ENCODE results near the gene B3GNT8. TPM values are rescaled to one million over a fixed set of nuclear protein-coding genes. Genes with fewer than 3 reads are reported as not detected.

The B3GNT8 gene
- total RNA-seq, 1 experiment from 2014 or later = not detected

DNA sequence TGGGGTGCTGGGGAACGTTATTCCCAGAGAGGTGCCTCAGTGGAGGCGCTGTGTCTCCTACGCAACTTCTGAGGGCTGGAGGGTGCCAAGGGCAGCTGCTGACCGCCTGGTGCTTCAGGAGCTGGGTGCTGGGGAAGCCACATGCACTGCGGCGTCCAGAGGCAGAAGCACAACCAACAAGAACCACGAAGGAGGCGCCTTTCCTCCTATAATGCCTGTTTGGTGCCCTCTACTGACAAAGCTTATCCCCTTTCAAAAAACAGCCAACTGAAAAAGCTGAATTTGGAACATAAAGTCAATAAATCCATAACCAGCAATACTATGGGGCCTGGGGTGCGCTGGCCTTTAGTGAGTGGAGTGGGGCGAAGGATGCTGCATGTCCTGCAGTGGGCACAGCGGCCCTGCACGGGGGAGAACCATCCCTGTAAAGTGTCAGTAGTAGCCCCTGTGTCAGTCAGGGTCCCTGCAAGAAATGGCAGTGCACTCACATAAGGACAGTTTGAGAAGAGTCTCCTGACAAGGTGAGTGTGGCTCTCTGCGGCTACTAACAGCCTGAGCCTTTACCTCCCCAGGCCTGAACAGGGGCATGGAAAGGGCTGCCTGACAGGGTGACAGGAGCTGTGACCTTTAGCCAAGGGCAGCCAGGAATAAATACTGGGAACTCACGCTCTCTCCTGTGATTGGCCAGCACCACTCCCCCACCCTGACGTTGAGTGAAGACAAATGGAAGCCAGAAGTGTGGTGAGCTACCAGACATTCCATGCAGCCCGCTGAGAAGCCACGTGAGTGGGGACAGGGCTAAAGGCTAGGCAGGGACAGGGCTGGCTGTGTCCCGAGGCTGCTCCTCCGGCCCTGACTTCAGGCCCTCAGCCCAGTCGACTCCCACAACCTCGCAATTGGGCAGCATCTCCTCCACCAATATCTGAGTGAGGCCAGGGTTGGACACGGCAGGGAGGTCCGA, 4.5 kb upstream of the B3GNT8 start:
- ChIA-PET POLR2A (no interaction called here), CTCF (interaction anchor here (0.6 to 1.6 kb wide), 4 partner anchors 8 to 227 kb away, joined by 3 to 5 read pairs (median 3); partner anchors contain the start of gene DMAC2), RAD21 (ENCODE audit: low non-redundant PET in 1 of 2, low total read pairs in 2 of 2, uncharacterized antibody in 2 of 2, unreplicated experiment in 2 of 2) (no interaction called here)
- Histone ChIP-seq H3K4me2 (ENCODE audit: low read length) (no peak overlapping the region), H3K9me2 (ENCODE audit: insufficient read depth) (no peaks in the 10 kb centered on the region), H3K27ac (ENCODE audit: low read depth, low read length) (no peak overlapping the region), H3K9me3 (ENCODE audit: control insufficient read depth in 1 of 2, insufficient read depth in 1 of 2, low read depth in 1 of 2, low read length in 2 of 2) (no peaks in the 10 kb centered on the region), H3K9ac (ENCODE audit: low read length) (no peak overlapping the region), H3K36me3 (ENCODE audit: control insufficient read depth in 1 of 2, insufficient read depth in 2 of 2, low read length in 2 of 2) (peaks cover 0 to 18% of the 10 kb centered on the region in 2 experiments; a peak in 2 of 4 replicates), H3K4me3 (replicated peaks in 1 of 2; ENCODE audit: low read depth in 1 of 2, low read length in 2 of 2) (no peak overlapping the region), H2AFZ (ENCODE audit: low read depth, low read length, poor library complexity, severe bottlenecking) (no peak overlapping the region), H3K27me3 (ENCODE audit: insufficient read depth, low read length) (no peaks in the 10 kb centered on the region), H3K4me1 (ENCODE audit: control insufficient read depth in 1 of 2, insufficient read depth in 2 of 2, low read length in 2 of 2) (peaks cover 0 to 5% of the 10 kb centered on the region in 2 experiments; a peak in 2 of 4 replicates), H3K79me2 (ENCODE audit: insufficient read depth, low read length) (0 out of 2 replicates have a peak, but pooled peaks cover 2% of the 10 kb centered on the region), H4K20me1 (ENCODE audit: insufficient read depth) (no peaks in the 10 kb centered on the region)
- TSS peak; percentile 32 for BruUV-seq (replicated peaks)
- intact Hi-C loops (cut with micrococcal nuclease) = no loop called here
- TF ChIP-seq, protein P1, sequence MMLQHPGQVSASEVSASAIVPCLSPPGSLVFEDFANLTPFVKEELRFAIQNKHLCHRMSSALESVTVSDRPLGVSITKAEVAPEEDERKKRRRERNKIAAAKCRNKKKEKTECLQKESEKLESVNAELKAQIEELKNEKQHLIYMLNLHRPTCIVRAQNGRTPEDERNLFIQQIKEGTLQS (IDR thresholded peaks at IDR 0.05) = no peak
- no peak for TF ChIP-seq POLR2A (IDR thresholded peaks at IDR 0.05; ENCODE audit: borderline replicate concordance, extremely low read depth, insufficient read depth, insufficient read length)
- TF ChIP-seq, protein P2, sequence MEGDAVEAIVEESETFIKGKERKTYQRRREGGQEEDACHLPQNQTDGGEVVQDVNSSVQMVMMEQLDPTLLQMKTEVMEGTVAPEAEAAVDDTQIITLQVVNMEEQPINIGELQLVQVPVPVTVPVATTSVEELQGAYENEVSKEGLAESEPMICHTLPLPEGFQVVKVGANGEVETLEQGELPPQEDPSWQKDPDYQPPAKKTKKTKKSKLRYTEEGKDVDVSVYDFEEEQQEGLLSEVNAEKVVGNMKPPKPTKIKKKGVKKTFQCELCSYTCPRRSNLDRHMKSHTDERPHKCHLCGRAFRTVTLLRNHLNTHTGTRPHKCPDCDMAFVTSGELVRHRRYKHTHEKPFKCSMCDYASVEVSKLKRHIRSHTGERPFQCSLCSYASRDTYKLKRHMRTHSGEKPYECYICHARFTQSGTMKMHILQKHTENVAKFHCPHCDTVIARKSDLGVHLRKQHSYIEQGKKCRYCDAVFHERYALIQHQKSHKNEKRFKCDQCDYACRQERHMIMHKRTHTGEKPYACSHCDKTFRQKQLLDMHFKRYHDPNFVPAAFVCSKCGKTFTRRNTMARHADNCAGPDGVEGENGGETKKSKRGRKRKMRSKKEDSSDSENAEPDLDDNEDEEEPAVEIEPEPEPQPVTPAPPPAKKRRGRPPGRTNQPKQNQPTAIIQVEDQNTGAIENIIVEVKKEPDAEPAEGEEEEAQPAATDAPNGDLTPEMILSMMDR (IDR thresholded peaks at IDR 0.05 in 2 of 3, conservative IDR thresholded peaks at IDR 0.05 in 1 of 3; ENCODE audit: borderline replicate concordance in 1 of 3, insufficient read depth in 1 of 3, low read depth in 2 of 3, low read length in 2 of 3) = peak; percentile 29 to 39 (median 38); a peak in 4 of 6 replicates
- TF ChIP-seq RAD21 (IDR thresholded peaks at IDR 0.05; ENCODE audit: low read depth) = peak; percentile 52
- TF ChIP-seq JUND (IDR thresholded peaks at IDR 0.05) = no peak
- ATAC-seq = peak; percentile 26; the same call in 1 of the 2 replicates
- DNase-seq (ENCODE audit: low read depth, low spot score) = no peak

Measured in HCT116 (cell line).